Measurements from ENCODE around the gene RMDN3. TPM values are rescaled to one million over a fixed set of nuclear protein-coding genes. Genes with fewer than 3 reads are reported as not detected.

RMDN3 gene
- polyA plus RNA-seq, 2 donors: 18.0 to 21.6 TPM

- Histone ChIP-seq H3K27me3 (ENCODE audit: control insufficient read depth in 1 of 2, insufficient read depth in 2 of 2, low read length in 2 of 2) (no peaks in the 10 kb centered on the region), H3K9me3 (ENCODE audit: control insufficient read depth in 2 of 2, insufficient read depth in 1 of 2, low read depth in 1 of 2, low read length in 1 of 2) (no peaks in the 10 kb centered on the region), H3K36me3 (ENCODE audit: control insufficient read depth in 2 of 2, insufficient read depth in 2 of 2, low read length in 1 of 2) (peaks cover 4 to 26% of the 10 kb centered on the region in 2 donors), H3K4me1 (ENCODE audit: control insufficient read depth in 2 of 2, insufficient read depth in 2 of 2, low read length in 1 of 2) (peaks cover 14 to 63% of the 10 kb centered on the region in 2 donors), H3K4me3 (ENCODE audit: low read depth in 1 of 2, low read length in 2 of 2) (peak overlapping the region in 1 of 2 donors; percentile 17), H3K27ac (ENCODE audit: low read depth in 2 of 2, low read length in 1 of 2) (peak overlapping the region; percentile 98)
- 83 to 85% methylated on average over 29 of the region's 29 CpGs for WGBS, 2 donors
Observed at GRCh38 chr15:40767838-40768500, 12.9 kb upstream of the RMDN3 start.

GRCh38 chr15:40766906-40767837 is 12.1 kb upstream of the RMDN3 start:
- H3K27ac ChIP-seq (ENCODE audit: low read depth in 2 of 2, low read length in 1 of 2): peak overlapping the region; percentile 90 to 98

GRCh38 chr15:40766194-40766815 is 11.3 kb upstream of the RMDN3 start:
- Histone ChIP-seq H3K36me3 (ENCODE audit: control insufficient read depth in 2 of 2, insufficient read depth in 2 of 2, low read length in 1 of 2) (peaks cover 0 to 19% of the 10 kb centered on the region in 2 donors), H3K9me3 (ENCODE audit: control insufficient read depth in 2 of 2, insufficient read depth in 1 of 2, low read depth in 1 of 2, low read length in 1 of 2) (no peaks in the 10 kb centered on the region), H3K27ac (ENCODE audit: low read depth in 2 of 2, low read length in 1 of 2) (peak overlapping the region; percentile 87 to 90), H3K27me3 (ENCODE audit: control insufficient read depth in 1 of 2, insufficient read depth in 2 of 2, low read length in 2 of 2) (no peaks in the 10 kb centered on the region), H3K4me1 (ENCODE audit: control insufficient read depth in 2 of 2, insufficient read depth in 2 of 2, low read length in 1 of 2) (peaks cover 14 to 59% of the 10 kb centered on the region in 2 donors), H3K4me3 (ENCODE audit: low read depth in 1 of 2, low read length in 2 of 2) (peak overlapping the region; percentile 25 to 44)
- WGBS, 2 donors: 54 to 68% methylated on average over 7 of the region's 7 CpGs

More at GRCh38 chr15:40766906-40767837, 12.1 kb upstream of the RMDN3 start:
- 72 to 78% methylated on average over 32 of the region's 32 CpGs for WGBS, 2 donors
- H3K9me3 ChIP-seq (ENCODE audit: control insufficient read depth in 2 of 2, insufficient read depth in 1 of 2, low read depth in 1 of 2, low read length in 1 of 2): no peaks in the 10 kb centered on the region
- H3K36me3 ChIP-seq (ENCODE audit: control insufficient read depth in 2 of 2, insufficient read depth in 2 of 2, low read length in 1 of 2): peaks cover 4 to 22% of the 10 kb centered on the region in 2 donors
- H3K4me3 ChIP-seq (ENCODE audit: low read depth in 1 of 2, low read length in 2 of 2): peak overlapping the region; percentile 25 to 44
- no peaks in the 10 kb centered on the region for H3K27me3 ChIP-seq (ENCODE audit: control insufficient read depth in 1 of 2, insufficient read depth in 2 of 2, low read length in 2 of 2)
- peaks cover 14 to 60% of the 10 kb centered on the region in 2 donors for H3K4me1 ChIP-seq (ENCODE audit: control insufficient read depth in 2 of 2, insufficient read depth in 2 of 2, low read length in 1 of 2)

GRCh38 chr15:40764629-40765103 is 9.6 kb upstream of the RMDN3 start:
- H3K27ac ChIP-seq (ENCODE audit: low read depth in 2 of 2, low read length in 1 of 2): peak overlapping the region; percentile 81 to 87
- H3K4me3 ChIP-seq (ENCODE audit: low read depth in 1 of 2, low read length in 2 of 2): peak overlapping the region; percentile 57 to 60
- H3K36me3 ChIP-seq (ENCODE audit: control insufficient read depth in 2 of 2, insufficient read depth in 2 of 2, low read length in 1 of 2): peaks cover 0 to 11% of the 10 kb centered on the region in 2 donors
- 33 to 37% methylated on average over 8 of the region's 8 CpGs for WGBS, 2 donors
- H3K27me3 ChIP-seq (ENCODE audit: control insufficient read depth in 1 of 2, insufficient read depth in 2 of 2, low read length in 2 of 2): no peaks in the 10 kb centered on the region
- peaks cover 11 to 45% of the 10 kb centered on the region in 2 donors for H3K4me1 ChIP-seq (ENCODE audit: control insufficient read depth in 2 of 2, insufficient read depth in 2 of 2, low read length in 1 of 2)
- H3K9me3 ChIP-seq (ENCODE audit: control insufficient read depth in 2 of 2, insufficient read depth in 1 of 2, low read depth in 1 of 2, low read length in 1 of 2): no peaks in the 10 kb centered on the region

- WGBS, 2 donors: 0 to 1% methylated on average over 56 to 75 of the region's 75 CpGs
- H3K4me1 ChIP-seq (ENCODE audit: control insufficient read depth in 2 of 2, insufficient read depth in 2 of 2, low read length in 1 of 2): peaks cover 11 to 41% of the 10 kb centered on the region in 2 donors
- peaks cover 0 to 11% of the 10 kb centered on the region in 2 donors for H3K36me3 ChIP-seq (ENCODE audit: control insufficient read depth in 2 of 2, insufficient read depth in 2 of 2, low read length in 1 of 2)
- H3K9me3 ChIP-seq (ENCODE audit: control insufficient read depth in 2 of 2, insufficient read depth in 1 of 2, low read depth in 1 of 2, low read length in 1 of 2): no peaks in the 10 kb centered on the region
- H3K27ac ChIP-seq (ENCODE audit: low read depth in 2 of 2, low read length in 1 of 2): peak within 1 kb of the TSS; percentile 81 to 87
- H3K4me3 ChIP-seq (ENCODE audit: low read depth in 1 of 2, low read length in 2 of 2): peak within 1 kb of the TSS; percentile 57 to 60
- no peaks in the 10 kb centered on the region for H3K27me3 ChIP-seq (ENCODE audit: control insufficient read depth in 1 of 2, insufficient read depth in 2 of 2, low read length in 2 of 2)
Observed at GRCh38 chr15:40763801-40764628, 9.0 kb upstream of the RMDN3 start, which contains the start of gene GCHFR. Gene GCHFR (plus strand): TSS chr15:40764068. CDS start chr15:40764181, 113 bp downstream.

DNA sequence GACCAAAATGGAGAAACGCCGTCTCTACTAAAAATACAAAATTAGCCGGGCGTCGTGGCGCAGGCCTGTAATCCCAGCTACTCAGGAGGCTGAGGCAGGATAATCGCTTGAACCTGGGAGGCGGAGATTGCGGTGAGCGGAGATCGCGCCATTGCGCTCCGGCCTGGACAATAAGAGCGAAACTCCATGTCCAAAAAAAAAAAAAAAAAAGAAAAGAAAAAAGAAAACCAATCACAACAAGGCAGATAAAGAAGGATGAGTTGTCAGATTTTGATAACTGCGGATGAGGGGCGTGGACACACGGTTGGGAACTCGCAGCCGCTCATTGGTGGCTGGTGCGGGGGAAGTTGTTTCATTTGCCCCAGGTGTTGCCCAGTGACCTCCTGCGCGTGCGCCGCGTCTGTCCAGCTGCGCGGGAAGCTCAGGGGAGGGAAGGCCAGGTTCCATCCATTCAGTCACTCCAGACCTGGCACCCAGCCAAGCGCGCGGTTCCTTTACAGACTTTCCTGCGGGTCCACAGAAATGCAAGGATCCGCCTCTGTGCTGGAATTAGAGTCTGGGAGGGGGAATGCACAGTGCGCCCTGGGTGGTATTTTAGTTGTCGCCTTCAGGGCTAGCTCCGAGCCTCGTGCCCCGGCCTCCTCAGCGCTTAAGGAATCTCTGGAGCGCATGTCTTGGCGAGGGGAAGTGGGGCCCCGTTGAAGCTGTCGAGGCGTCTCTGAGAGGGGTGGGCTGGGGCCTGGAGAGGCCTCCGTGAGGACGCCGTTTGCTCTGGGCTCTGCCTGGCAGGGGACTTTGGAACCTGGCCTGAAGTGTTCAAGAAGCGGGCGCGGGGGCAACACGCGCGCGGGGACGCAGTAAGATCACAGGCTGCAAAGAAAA is 8.1 kb upstream of the RMDN3 start:
- peaks cover 0 to 9% of the 10 kb centered on the region in 2 donors for H3K36me3 ChIP-seq (ENCODE audit: control insufficient read depth in 2 of 2, insufficient read depth in 2 of 2, low read length in 1 of 2)
- H3K4me3 ChIP-seq (ENCODE audit: low read depth in 1 of 2, low read length in 2 of 2): peak overlapping the region; percentile 57 to 60
- peak overlapping the region; percentile 81 to 87 for H3K27ac ChIP-seq (ENCODE audit: low read depth in 2 of 2, low read length in 1 of 2)
- WGBS, 2 donors: 28 to 31% methylated on average over 55 of the region's 55 CpGs
- no peaks in the 10 kb centered on the region for H3K27me3 ChIP-seq (ENCODE audit: control insufficient read depth in 1 of 2, insufficient read depth in 2 of 2, low read length in 2 of 2)
- no peaks in the 10 kb centered on the region for H3K9me3 ChIP-seq (ENCODE audit: control insufficient read depth in 2 of 2, insufficient read depth in 1 of 2, low read depth in 1 of 2, low read length in 1 of 2)
- H3K4me1 ChIP-seq (ENCODE audit: control insufficient read depth in 2 of 2, insufficient read depth in 2 of 2, low read length in 1 of 2): peaks cover 11 to 33% of the 10 kb centered on the region in 2 donors

- Histone ChIP-seq H3K9me3 (ENCODE audit: control insufficient read depth in 2 of 2, insufficient read depth in 1 of 2, low read depth in 1 of 2, low read length in 1 of 2) (no peaks in the 10 kb centered on the region), H3K36me3 (ENCODE audit: control insufficient read depth in 2 of 2, insufficient read depth in 2 of 2, low read length in 1 of 2) (no peaks in the 10 kb centered on the region), H3K4me1 (ENCODE audit: control insufficient read depth in 2 of 2, insufficient read depth in 2 of 2, low read length in 1 of 2) (peaks cover 7 to 8% of the 10 kb centered on the region in 2 donors), H3K27me3 (ENCODE audit: control insufficient read depth in 1 of 2, insufficient read depth in 2 of 2, low read length in 2 of 2) (no peaks in the 10 kb centered on the region), H3K4me3 (ENCODE audit: low read depth in 1 of 2, low read length in 2 of 2) (no peak overlapping the region), H3K27ac (ENCODE audit: low read depth in 2 of 2, low read length in 1 of 2) (no peak overlapping the region)
- whole genome bisulfite sequencing, 2 donors: 95% methylated on average over 5 of the region's 5 CpGs
Observed at GRCh38 chr15:40759961-40760360, 4.9 kb upstream of the RMDN3 start.

- Histone ChIP-seq H3K27ac (ENCODE audit: low read depth in 2 of 2, low read length in 1 of 2) (no peak overlapping the region), H3K4me3 (ENCODE audit: low read depth in 1 of 2, low read length in 2 of 2) (no peak overlapping the region), H3K9me3 (ENCODE audit: control insufficient read depth in 2 of 2, insufficient read depth in 1 of 2, low read depth in 1 of 2, low read length in 1 of 2) (no peaks in the 10 kb centered on the region), H3K4me1 (ENCODE audit: control insufficient read depth in 2 of 2, insufficient read depth in 2 of 2, low read length in 1 of 2) (peaks cover 0 to 4% of the 10 kb centered on the region in 2 donors), H3K27me3 (ENCODE audit: control insufficient read depth in 1 of 2, insufficient read depth in 2 of 2, low read length in 2 of 2) (no peaks in the 10 kb centered on the region), H3K36me3 (ENCODE audit: control insufficient read depth in 2 of 2, insufficient read depth in 2 of 2, low read length in 1 of 2) (peaks cover 2 to 4% of the 10 kb centered on the region in 2 donors)
- WGBS, 2 donors: 48 to 58% methylated on average over 6 of the region's 6 CpGs
Observed at GRCh38 chr15:40756938-40757337, 1.9 kb upstream of the RMDN3 start.

All from esophagus (tissue), 2 donors.